Left forelimb (tissue), 1 donor: ENCODE measurements around the gene PTPRU.
A peak's percentile ranks its signal among the peaks of the same experiment; 100 is the strongest.

Experiments used
- DNase-seq: peaks from one replicate; pipeline ENCODE4 v3.0.0-alpha.2; 2018; ENCODE audit warnings: low spot score

Gene PTPRU

DNA sequence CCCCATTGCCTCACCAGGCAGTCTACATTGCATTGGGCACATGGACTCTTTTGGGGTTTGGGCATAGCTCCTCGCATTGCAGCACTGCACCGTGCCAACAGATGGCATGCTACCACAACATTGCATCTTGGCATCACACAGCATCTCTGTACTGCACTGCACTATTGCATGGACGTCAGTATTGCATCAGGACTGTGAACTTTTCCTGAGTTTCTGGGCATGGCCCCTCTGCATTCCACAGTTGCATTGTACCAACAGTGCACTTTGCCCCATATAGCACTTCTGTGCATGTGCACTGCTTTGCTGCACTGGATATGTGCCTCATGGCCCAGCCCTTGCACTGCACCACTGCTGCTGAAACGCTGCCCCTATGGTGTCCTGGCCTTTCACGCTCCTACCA lies 9.6 kb downstream of the PTPRU start:
- no peak for DNase-seq

DNA sequence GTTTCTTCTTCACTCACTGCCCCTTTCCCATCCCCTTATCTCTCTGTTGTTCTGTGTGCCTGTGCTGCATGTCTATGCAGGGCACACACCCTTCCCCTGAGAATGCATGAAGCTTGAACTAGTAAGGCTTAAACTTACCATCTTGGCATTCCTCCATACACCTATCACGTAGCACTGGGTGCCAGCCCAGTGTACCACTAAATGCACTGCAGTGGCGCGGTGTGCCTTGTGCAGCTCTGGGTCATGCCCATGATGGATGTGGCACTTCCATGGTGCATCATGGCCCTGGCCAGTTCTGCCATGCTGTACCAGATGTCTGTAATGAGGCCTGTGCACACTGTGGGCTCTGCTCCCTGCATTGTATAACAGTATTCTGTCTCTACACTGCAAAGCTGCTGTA lies 10.7 kb downstream of the PTPRU start:
- no peak for DNase-seq

DNA sequence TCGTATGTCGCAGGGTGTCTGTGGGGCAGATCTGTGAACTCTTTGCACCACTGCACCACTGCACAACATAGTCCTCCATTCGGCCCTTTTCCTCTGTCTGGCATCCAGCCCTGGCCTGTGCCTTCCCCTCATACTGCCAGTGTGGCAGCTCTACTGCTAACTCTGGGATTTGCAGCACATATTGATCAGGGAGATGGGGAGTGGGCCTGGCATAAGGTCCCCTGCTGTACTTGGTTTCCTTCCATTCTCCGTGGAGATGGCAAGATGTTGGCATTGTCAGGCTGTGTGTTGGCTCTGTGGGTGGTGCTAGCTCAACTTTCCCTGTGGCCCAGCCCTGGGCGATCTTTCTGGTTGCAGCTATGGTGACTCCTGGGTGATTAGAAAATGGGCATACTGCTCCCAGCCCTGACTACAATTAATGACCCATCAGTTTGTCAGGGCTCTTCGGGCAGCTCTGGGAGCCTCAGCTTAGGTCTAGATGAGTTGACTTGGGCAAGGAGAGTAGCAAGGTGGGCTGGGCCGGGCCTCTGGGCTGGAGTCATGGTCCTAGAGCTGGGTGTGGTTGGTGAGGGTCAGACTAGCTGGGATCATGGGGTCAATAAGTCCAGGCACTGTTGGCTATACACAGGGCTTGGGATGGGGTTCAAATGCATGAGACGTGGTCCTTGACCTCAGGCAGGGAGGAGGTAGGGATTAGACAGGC lies 11.4 kb downstream of the PTPRU start:
- no peak for DNase-seq

DNA sequence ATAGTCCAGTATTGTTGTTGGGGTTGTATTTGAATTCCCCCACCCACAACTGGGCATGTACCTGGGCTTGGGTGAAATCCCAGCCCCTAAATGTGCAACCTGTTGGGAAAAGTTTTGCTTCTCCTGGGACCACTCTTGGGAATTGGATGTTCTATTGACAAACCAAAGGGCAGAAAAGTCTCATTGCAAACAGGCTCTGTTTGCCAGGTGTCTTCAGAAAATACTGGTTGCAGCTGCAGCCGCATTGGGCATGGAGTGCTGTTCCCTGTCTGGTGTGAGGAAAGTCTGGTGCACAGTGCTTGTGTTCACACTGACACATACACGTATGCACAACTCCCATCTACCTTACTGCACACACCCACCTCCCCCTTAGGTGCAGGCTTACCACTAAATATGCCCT lies 12.1 kb downstream of the PTPRU start:
- no peak for DNase-seq

DNA sequence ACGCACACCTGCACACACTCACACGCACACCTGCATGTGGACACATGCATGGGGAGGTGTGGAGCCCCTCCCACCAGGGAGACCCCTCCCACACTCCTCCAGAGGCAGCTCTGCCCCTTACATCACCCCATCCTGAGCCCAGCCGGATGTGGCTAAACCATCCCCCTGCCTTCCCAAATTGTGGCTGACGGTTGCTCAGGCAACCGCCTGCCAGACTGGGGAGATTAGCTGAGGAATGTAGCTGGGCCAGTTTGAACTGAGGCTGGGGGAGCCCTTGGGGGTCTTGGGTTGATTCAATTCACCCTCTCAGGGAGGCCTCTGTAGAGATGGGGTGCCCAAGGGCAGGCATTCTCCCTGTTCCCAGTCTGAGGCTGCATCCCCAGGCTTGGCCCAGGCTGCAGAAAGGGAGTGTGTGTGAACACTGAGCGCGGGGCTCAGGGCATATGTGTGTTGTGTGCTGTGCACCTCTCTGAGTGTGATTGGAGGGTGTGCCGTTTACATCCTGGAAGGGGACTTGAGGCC lies 12.9 kb downstream of the PTPRU start:
- no peak for DNase-seq

DNA sequence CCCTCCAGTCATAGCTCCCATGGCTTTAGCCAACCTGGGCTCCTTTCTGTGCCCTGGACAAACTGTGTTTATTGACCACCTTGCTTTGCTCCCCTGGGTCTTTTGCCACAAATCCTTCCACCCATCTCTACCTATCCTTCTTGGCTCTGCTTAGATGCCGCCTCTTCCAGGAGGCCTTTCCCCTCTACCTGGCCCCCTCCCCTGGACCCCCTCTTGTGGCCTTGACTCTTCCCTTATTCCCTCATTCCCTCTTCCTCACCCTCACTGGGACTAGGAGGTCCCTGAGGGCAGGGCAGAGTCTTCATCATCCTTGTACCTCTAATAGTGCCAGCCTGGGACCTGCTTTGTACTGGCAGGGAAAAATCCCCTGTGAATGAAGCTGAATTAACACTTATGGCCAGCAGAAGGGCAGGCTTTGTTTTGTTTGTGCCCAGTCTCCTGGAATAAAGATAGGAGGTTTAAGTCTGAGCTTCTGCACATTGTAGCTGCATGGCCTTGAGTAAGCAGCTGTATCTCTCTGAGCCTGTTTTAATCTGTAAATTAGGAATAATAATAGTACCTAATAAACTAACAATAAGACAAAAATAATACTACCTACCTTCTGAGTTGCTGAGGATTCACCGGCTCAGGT lies 13.7 kb downstream of the PTPRU start:
- no peak for DNase-seq

DNA sequence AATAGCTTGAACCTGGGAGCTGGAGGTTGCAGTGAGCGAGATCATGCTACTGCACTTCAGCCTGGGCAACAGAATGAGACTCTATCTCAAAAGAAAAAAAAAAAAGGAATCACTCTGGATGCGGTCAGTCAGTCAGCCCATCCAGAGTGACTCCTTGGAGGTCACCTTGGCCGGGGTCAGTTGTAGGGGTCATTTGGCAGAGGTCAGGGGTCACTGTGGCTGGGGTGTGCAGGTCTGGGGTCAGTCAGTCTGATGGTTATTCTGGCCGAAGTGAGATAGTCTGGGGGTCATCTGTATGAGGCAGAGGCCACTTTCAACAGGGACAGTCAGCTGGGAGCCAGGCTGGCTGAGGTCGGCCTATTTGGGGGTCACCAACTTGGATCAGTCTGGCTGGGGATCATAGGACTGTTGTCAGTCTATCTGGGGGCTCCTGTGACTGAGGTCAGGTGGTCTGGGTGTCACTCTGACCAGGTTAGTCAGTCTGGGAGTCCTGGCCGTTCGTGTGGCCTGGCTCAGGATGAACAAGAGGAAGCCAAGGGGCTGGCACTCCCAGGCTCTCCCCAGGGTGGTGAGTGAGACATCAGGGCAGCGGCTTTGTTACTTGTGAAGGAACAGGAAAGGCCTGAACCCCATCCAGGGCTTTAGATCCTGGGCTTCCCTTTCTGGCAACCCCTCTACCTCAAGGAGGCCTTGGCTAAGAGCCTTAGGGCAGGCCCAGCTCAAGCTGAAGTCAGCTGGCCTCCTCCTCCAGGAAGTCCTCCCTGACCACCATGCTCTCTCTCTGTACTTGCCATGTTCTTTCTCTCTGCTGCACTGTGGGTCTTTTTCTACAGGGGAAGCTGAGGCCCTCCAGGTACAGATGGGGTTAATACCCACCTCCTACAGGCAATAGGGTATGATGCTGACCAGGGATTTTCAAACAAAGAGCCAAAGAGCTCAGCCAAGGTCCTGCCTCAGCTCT lies 15.1 kb downstream of the PTPRU start:
- DNase-seq = no peak

DNA sequence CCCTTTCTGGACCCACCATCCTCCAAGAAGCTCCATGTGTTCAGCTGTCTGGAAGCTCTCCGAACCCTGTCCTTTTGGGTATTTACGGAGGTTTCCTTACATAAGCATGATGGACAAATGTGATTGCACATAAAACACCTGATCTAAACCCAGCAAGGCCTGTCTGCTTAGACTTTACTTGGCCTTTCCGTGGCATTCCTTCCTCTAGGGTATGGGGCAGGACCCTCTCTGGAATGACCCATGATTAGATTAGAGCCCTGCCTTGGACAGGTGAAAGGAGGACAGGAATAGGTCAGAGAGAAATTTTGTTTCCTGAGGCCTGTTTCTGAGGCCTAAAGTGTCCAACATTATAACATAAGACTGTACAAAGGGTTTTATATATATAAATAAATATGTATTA lies 16.9 kb downstream of the PTPRU start:
- DNase-seq = no peak

DNA sequence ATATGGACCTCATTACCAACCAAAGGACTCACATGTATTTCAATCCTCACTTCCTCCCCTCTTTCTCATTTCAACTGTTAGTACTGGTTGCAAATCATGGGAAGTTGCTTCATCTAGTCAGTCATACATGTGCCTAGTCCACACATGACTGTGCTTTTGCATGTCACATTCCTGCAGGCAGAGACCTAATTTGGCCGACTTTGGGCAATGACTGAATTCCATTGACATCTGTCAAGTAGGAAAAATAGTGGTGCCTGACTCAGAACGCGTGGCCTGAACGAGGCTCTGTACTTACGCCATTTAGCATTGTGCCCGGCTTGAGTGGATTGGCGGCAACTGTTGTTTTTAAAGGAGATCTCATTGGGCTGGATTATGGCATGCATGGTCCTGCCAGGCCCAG lies 18.0 kb downstream of the PTPRU start:
- DNase-seq = peak; percentile 30

DNA sequence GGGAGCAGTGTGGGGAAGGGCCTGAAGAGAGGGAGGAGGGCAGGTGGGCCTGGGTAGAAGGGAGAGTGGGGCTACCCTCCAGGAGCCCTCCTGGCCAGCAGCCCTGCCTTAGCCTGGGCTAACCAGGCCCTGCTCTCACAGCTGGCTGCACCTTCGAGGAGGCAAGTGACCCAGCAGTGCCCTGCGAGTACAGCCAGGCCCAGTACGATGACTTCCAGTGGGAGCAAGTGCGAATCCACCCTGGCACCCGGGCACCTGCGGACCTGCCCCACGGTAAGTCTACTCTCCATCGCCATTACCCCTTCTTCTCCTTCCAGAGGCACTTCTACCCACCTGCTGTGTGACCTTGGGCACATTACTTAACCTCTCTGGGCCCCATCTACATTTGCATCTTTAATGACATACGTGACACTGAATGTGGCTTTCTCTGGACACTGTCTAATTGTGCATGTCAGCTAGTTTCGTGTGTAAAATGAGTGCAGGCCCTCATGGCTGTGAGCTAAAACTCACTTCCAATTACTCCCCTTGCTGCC lies 18.9 kb downstream of the PTPRU start:
- DNase-seq = peak; percentile 15

DNA sequence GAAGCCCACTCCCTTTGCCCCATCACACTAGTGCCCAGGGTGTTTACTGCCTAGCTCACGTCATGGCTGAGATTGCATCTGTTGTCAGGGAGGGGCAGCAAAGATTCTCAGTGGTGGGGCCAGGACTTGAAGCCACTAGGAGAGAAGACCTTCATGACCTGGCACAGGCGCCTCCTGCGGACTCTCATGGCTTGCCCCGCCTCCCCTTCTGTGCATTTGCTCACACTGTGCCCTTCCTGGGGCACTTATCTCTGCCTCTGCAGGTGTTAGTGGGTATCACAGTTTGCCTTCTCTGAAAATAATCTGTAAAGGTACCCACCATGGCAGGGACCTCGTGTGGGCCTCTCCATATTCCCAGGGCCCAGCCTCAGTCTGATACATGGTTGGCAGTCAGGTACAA lies 20.1 kb downstream of the PTPRU start:
- DNase-seq = peak; percentile 50

DNA sequence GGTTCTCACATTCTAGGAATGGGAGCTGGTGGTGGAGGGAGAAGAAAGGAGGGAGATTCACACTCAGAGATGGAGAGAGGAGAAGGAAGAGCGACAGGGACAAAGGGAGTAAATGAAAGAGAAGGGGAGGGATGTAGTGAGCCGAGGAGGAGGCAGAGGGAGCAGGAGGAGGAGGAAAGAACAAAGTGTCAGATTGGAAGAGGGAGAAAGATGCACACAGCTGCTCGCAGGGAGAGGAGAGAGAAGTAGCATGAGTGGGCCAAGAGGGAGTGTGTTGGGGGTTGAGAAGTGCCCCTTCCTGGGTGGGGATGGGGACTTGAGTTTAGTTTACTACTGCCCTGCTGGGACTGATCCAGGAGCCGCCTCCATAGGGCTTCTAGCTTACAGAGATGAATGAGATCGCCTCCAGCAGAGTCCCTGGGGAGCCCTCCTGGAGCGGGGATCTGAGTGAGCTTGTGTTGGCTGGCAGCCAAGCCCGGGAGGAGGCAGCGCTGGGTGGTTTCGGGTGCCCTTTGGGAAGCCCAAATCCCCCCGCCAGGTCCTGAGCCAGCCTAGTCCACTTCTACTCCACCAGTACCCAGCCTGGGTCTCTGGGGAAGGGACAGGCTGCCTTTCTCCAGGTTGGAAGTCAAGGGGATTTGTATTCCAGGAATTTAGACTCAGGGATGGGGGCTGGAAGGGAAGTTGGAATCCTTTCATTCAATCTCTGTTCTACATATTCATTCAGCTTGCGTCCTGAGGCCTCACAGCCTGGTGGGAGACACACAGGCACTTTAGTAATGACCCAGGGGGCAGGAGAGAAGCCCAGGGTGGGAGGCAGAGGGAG lies 20.9 kb downstream of the PTPRU start:
- DNase-seq = peak; percentile 65

DNA sequence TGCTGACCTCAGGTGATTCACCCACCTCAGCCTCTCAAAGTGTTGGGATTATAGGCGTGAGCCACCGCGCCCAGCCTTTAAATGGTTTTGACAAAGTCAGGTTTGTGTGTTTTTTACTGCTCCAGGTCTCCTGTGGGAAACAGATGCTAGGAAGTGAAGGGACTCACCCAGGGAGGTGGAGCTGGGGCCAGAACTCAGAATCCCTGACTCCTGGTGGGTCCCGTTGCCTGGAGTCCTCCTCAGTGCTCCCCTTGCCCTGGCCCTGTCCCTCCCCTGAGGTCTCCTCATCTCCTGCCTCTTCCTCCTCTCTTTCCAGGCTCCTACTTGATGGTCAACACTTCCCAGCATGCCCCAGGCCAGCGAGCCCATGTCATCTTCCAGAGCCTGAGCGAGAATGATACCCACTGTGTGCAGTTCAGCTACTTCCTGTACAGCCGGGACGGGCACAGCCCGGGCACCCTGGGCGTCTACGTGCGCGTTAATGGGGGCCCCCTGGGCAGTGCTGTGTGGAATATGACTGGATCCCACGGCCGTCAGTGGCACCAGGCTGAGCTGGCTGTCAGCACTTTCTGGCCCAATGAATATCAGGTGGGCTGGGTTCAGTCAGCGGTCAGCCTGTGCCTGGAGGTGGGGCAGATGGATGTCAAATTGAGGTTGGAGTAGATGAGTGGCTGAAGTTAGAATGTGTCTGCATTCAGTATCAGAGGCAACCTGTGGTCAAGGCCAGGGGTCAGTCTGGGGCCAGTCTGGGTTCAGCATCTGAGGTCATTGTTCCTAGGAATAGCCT lies 22.1 kb downstream of the PTPRU start:
- DNase-seq = peak; percentile 49

DNA sequence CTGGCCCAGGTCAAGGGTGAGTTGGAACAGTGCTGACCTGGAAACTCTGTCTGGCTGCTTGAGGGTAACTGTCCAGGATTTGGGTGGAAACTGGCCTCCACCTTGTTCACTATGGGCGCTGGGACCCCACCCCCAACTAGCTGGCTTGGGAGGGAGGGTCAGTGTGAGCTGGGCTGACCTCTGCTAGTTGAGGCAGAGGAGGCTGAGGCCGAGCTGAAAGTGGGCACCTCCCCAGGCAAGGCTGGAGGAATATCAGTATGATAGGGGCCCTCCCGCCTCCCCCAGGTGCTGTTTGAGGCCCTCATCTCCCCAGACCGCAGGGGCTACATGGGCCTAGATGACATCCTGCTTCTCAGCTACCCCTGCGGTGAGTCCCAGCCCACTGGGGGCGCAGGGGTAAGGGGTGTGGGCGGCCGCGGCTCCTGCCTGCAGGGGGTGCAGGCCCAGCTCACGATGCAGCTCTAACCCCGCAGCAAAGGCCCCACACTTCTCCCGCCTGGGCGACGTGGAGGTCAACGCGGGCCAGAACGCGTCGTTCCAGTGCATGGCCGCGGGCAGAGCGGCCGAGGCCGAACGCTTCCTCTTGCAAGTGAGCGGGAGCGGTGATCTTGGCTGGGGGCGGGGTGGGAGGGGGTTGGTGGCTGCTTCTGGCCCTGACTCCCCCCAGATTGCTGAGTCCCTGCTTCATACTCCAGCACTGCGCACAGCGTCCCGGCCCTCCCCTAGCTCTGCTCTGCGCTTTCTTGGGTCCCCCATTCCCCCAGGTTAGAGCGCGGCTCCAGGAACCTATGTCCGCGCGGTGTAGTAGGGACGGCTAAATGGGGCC lies 22.9 kb downstream of the PTPRU start:
- DNase-seq = peak; percentile 57

DNA sequence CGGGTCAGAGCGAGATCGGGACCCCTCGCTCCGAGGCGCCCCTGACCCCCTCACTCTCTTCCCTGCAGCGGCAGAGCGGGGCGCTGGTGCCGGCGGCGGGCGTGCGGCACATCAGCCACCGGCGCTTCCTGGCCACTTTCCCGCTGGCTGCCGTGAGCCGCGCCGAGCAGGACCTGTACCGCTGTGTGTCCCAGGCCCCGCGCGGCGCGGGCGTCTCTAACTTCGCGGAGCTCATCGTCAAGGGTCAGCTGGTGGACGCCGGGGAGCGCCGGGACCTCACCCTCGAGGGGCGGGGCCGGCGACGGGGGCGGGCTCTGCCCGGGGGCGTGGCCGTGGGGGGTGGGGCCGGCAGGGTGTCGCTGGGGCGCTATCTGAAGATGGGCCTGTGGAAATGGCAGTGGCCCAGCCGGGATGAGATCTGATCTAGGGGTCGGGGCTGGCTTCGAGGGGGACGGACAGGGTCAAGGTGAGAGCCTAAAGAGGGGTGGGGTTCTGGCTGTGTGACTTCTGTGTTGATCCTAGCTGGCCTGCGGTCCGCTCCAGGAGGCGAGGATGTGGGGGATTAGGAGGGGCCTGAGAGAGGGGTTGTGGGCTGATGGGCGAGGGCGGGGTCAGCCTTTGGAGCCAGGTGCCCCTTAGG lies 23.6 kb downstream of the PTPRU start:
- DNase-seq = peak; percentile 67

DNA sequence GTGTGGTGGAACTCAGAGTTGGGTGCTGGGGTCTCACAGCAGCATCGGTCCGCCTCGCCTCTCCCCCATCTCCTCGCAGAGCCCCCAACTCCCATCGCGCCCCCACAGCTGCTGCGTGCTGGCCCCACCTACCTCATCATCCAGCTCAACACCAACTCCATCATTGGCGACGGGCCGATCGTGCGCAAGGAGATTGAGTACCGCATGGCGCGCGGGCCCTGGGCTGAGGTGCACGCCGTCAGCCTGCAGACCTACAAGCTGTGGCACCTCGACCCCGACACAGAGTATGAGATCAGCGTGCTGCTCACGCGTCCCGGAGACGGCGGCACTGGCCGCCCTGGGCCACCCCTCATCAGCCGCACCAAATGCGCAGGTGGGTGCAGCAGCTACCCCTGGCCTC lies 24.2 kb downstream of the PTPRU start:
- peak; percentile 40 for DNase-seq

DNA sequence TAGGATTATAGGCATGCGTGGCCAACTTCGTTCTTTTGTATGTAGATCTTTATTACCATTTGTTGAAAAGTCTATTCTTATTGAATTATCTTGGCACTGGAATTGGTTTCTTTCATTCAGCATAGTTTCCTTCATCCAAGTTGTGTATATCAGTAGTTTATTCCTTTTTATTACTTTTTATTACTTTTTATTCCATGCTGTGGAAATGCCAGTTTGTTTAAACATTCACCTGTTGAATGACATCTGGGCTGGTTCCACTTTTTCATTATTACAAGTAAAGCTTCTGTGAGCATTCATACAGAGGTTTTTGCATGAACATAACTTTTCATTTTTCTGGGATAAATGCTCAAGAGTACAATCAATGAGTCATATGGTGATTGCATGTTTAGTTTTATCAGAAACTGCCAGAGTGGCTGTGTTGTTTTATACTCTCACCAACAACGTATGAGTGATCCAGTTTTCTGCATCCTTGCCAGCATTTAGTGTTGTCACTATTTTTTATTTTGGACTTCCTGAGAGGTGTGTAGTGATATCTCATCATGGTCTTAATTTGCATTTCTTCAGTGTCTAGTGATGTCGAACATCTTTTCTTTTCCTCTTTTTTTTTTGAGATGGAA lies 28.6 kb downstream of the PTPRU start:
- no peak for DNase-seq

DNA sequence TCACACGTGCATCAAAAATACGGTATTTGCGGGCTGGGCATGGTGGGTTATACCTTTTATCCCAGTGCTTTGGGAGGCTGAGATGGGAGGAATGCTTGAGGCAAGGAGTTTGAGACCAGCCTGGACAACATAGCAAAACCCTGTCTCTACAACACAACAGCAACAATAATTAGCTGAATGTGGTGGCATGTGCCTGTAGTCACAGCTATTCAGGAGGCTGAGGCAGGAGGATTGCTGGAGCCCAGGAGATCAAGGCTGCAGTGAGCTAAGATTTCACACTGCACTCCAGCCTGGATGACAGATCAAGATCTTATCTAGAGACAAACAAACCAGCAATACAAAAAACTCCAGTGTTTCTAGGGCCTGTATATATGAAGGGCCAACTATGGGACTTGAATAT lies 30.6 kb downstream of the PTPRU start:
- DNase-seq = no peak
